MCF 10A (cell line): ENCODE results near the gene TXNDC11. TPM values are rescaled to one million over a fixed set of nuclear protein-coding genes. Genes with fewer than 3 reads are reported as not detected.

Experiments used
- BruUV-seq: library from RNA; stranded (reverse); fragments of 400-500 nt; replicated peaks from 2 replicates; lab custom pipeline; 2021; lab: Mats Ljungman, UMichigan
- CTCF ChIA-PET: fragments of 300-600 bp; sonication (Branson Sonifier 250); formaldehyde crosslinking; extraction: SDS; loops from one replicate; lab custom pipeline; 2021; ENCODE audit warnings: antibody characterized with exemption, inconsistent platforms; lab: Yijun Ruan, JAX
- POLR2A ChIA-PET: fragments of 300-600, 350-650 bp; sonication (Branson Sonifier 250); formaldehyde crosslinking; extraction: SDS; loops from one replicate; lab custom pipeline; 2020; ENCODE audit warnings: antibody characterized with exemption, inconsistent platforms; lab: Yijun Ruan, JAX
- DNase-seq: peaks from one replicate; pipeline ENCODE4 v3.0.0-alpha.2; 2018; ENCODE audit not compliant: unreplicated experiment
- H3K27ac Mint-ChIP-seq: one replicate; pipeline ENCODE4 v1.8.0; 2022; ENCODE audit warnings: mild to moderate bottlenecking, low read depth, mixed read lengths; ENCODE audit not compliant: unreplicated experiment
- H3K27me3 Mint-ChIP-seq: one replicate; pipeline ENCODE4 v1.8.0; 2022; ENCODE audit warnings: mixed read lengths; ENCODE audit not compliant: insufficient read depth, unreplicated experiment
- H3K36me3 Mint-ChIP-seq: one replicate; pipeline ENCODE4 v1.8.0; 2022; ENCODE audit warnings: mild to moderate bottlenecking, moderate library complexity, mixed read lengths; ENCODE audit not compliant: insufficient read depth, unreplicated experiment
- H3K4me1 Mint-ChIP-seq: one replicate; pipeline ENCODE4 v1.8.0; 2022; ENCODE audit warnings: mixed read lengths; ENCODE audit not compliant: insufficient read depth, unreplicated experiment
- H3K4me3 Mint-ChIP-seq: one replicate; pipeline ENCODE4 v1.8.0; 2022; ENCODE audit warnings: mild to moderate bottlenecking, moderate library complexity, mixed read lengths; ENCODE audit not compliant: unreplicated experiment
- H3K9me3 Mint-ChIP-seq: one replicate; pipeline ENCODE4 v1.8.0; 2022; ENCODE audit warnings: mixed read lengths; ENCODE audit not compliant: unreplicated experiment
- intact Hi-C: fragments of 100-400 bp; cut with micrococcal nuclease; formaldehyde crosslinking; loops from 2 replicates; pipeline ENCODE4 v1.14.1; 2022
- total RNA-seq: library from RNA; stranded (reverse); gene quantifications from 2 replicates; pipeline ENCODE4 v1.2.3, GENCODE V29; 2022
- TF ChIP-seq, protein P1 (sequence below): fragments of 200-600 bp; IDR thresholded peaks from one replicate; pipeline ENCODE4 v1.8.0; 2022; ENCODE audit warnings: antibody characterized with exemption, mild to moderate bottlenecking; ENCODE audit not compliant: unreplicated experiment

Gene TXNDC11
- total RNA-seq, 1 experiment from 2014 or later = 38.2 TPM

DNA sequence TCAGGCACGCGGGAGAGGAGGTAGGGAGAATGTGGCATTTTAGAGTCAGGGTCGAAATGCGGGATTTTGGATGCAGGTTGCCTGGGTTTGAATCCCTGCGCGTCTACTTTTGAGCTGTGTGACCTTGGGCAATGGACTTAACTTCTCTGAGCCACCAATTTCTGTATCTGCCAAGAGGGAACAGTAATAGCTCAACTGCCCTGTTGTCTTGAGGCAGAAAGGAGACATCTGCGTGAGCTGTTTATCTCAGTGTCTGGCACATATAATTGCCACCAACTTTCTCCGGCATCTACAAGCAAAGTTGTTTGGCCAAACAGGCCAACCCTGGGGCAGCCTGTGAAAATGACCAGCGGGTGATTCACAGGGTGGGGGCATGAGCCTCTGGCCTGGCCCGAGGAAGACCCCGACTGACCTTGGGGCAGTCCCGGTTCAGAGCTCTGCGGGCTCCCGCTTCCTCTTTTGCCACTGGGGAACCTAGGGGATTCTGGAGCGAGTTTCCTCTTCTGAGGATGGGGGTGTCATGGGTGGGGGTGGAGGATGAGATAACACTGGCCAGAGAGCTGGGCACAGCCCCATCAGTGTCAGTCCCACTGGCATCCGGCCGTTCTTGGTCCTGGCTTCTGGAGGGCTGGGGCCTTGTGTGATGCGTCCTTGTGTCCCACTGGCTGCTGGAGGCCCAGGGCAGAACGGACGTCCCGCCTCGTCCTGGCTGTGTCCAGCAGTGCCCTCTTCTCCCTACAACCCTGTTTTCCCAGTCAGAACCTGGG is 73.1 kb downstream of the TXNDC11 start:
- no peaks in the 10 kb centered on the region for H3K36me3 Mint-ChIP-seq
- H3K4me3 Mint-ChIP-seq = peak overlapping the region; percentile 62
- no peaks in the 10 kb centered on the region for H3K27me3 Mint-ChIP-seq
- no peaks in the 10 kb centered on the region for H3K9me3 Mint-ChIP-seq
- POLR2A ChIA-PET = interaction anchor here (0.5 to 2.0 kb wide), 7 partner anchors 8 to 134 kb away, joined by 3 to 13 read pairs (median 4); no protein-coding TSS in a partner anchor
- TF ChIP-seq, protein P1, sequence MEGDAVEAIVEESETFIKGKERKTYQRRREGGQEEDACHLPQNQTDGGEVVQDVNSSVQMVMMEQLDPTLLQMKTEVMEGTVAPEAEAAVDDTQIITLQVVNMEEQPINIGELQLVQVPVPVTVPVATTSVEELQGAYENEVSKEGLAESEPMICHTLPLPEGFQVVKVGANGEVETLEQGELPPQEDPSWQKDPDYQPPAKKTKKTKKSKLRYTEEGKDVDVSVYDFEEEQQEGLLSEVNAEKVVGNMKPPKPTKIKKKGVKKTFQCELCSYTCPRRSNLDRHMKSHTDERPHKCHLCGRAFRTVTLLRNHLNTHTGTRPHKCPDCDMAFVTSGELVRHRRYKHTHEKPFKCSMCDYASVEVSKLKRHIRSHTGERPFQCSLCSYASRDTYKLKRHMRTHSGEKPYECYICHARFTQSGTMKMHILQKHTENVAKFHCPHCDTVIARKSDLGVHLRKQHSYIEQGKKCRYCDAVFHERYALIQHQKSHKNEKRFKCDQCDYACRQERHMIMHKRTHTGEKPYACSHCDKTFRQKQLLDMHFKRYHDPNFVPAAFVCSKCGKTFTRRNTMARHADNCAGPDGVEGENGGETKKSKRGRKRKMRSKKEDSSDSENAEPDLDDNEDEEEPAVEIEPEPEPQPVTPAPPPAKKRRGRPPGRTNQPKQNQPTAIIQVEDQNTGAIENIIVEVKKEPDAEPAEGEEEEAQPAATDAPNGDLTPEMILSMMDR = no peak
- CTCF ChIA-PET = interaction anchor here (0.6 to 1.2 kb wide), 4 partner anchors 18 to 357 kb away, joined by 3 to 5 read pairs (median 4); no protein-coding TSS in a partner anchor
- H3K4me1 Mint-ChIP-seq = peaks cover 6% of the 10 kb centered on the region
- DNase-seq = no peak
- BruUV-seq = no TSS peak
- intact Hi-C loops = no loop called here
- no peak overlapping the region for H3K27ac Mint-ChIP-seq

DNA sequence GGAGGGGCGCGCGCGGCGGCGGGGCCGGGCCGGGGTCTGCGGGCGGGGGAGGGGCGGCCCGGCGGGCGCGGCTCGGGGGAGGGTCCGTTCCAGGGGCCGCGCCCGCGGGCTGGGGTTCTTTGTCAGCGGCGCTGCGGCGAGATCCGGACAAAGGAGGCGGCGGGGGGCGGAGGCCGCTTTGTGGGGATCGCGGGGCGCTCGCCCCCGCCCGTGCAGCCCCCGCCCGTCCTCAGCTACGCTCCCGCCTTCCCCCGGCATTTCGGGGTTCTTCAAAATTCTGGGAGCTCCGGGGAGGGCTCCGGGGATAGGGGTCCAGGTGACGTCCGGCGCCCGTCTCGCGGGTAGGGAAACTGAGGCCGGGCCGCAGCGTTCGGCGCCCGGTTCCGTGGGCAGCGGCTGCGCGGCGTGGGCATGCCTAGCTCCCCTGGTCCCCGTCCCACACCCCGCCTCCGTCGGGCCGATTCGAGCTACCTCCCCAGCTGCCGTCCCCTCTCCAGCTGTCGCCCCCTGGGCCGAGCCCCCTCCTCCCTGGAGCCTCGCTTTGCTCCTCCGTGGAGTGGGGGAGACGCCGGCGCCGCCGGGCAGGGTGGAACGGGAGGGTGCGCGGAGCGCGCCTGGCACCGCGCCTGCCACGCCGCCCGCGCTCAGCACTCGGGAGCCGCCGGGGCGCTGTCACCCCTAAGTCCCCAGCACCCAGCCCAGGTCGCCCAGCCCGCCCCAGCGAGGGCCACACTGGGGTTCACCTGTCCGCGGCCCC is 73.9 kb downstream of the TXNDC11 start:
- Mint-ChIP-seq H3K27me3 (no peaks in the 10 kb centered on the region), H3K4me1 (peaks cover 6% of the 10 kb centered on the region), H3K27ac (no peak overlapping the region), H3K9me3 (no peaks in the 10 kb centered on the region), H3K4me3 (peak overlapping the region; percentile 62), H3K36me3 (no peaks in the 10 kb centered on the region)
- ChIA-PET POLR2A (interaction anchor here (0.7 to 2.0 kb wide), 5 partner anchors 9 to 110 kb away, joined by 3 to 13 read pairs (median 7); no protein-coding TSS in a partner anchor), CTCF (interaction anchor here (0.7 to 1.2 kb wide), 4 partner anchors 19 to 356 kb away, joined by 3 to 4 read pairs (median 3); no protein-coding TSS in a partner anchor)
- no peak for DNase-seq
- TF ChIP-seq, protein P1 = no peak
- intact Hi-C loops = no loop called here
- BruUV-seq = no TSS peak

DNA sequence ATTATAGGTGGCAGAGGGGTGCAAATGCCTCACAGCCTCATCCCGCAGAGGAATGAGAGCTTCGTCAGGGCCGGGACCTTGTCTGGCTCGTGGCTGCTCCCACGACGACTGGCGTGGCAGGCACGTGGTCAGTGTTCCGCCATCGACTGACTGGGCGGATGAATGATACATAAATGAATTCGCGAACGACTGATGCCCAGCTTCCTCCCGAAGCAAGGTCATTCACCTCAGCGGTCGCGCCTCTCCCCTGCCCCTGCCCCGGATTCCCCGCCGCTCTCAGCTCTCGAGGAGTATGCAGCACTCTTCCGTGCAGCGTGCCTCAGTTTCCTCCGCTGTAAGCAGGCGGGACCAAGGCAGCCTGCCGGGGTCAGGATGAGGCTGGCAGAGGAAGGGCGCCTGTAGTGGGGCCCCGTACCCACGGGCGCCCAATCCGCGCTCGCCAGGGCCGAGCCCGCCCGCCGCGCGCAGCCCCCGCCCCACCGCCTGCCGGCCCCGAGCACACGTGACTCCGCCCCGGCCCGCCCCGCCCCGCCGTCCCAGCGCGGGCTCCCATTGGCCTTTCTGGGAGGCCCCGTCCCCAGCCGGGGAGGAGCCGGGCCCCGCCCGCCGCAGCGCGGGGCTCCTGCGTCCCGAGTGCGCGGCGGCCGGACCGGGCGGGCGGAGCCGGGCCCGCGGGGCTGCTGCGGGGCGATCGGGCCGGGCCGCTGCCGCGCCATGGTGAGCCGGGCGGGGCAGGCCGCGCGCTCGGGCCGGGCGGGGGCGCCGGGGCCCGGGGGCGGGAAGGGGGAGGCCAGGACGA is 74.6 kb downstream of the TXNDC11 start, which contains the start of gene SNN:
Gene SNN, plus strand, starts transcription at position 632 of the 799 bp plus-strand sequence. CDS start 7,605 bp downstream, outside the sequence.
- H3K4me1 Mint-ChIP-seq = peaks cover 6% of the 10 kb centered on the region

More for the DNA sequence above, 74.6 kb downstream of the TXNDC11 start, which contains the start of gene SNN:
- Mint-ChIP-seq H3K27ac (no peak within 1 kb of the TSS), H3K9me3 (no peaks in the 10 kb centered on the region), H3K36me3 (no peaks in the 10 kb centered on the region), H3K4me3 (peak within 1 kb of the TSS; percentile 62), H3K27me3 (no peaks in the 10 kb centered on the region)
- CTCF ChIA-PET = interaction anchor here (0.7 to 1.8 kb wide), 7 partner anchors 8 to 272 kb away, joined by 3 to 8 read pairs (median 4); no protein-coding TSS in a partner anchor
- intact Hi-C loops = no loop called here
- TF ChIP-seq, protein P1 = no peak
- BruUV-seq = no TSS peak
- DNase-seq = peak; percentile 86
- POLR2A ChIA-PET = interaction anchor here (1.0 to 2.0 kb wide), 6 partner anchors 8 to 310 kb away, joined by 3 to 13 read pairs (median 6); partner anchors contain the start of gene TXNDC11
